K562 (cell line): ENCODE results near the gene INTS1. TPM values are rescaled to one million over a fixed set of nuclear protein-coding genes. Genes with fewer than 3 reads are reported as not detected.

Experiments
- ATAC-seq: fragments of 200-7000 bp; cut with Tn5 transposase; 3 replicates; pipeline ENCODE4 v1.9.1; 2020; ENCODE audit warnings: moderate library complexity
- BruUV-seq: library from RNA; stranded (reverse); fragments of 400-500 nt; replicated peaks from 2 replicates; lab custom pipeline; 2021; lab: Mats Ljungman, UMichigan
- CTCF ChIA-PET: fragments of 300-600 bp; formaldehyde crosslinking; extraction: SDS; loops from one replicate; lab custom pipeline; 2021; ENCODE audit warnings: low intra/inter-chr PET ratio; lab: Yijun Ruan, JAX
- POLR2A ChIA-PET: fragments of 300-600, 350-650 bp; sonication (Branson Sonifier 250); formaldehyde crosslinking; extraction: SDS; loops from one replicate; lab custom pipeline; 2021; ENCODE audit warnings: antibody characterized with exemption, inconsistent platforms; lab: Yijun Ruan, JAX
- DNase-seq, 4 experiments: peaks; one replicate each; pipeline versions ENCODE4 v3.0.0 to v3.0.0-alpha.2; 2011 to 2018; ENCODE audit warnings: low spot score in 3 of 4, mixed read lengths in 3 of 4; ENCODE audit errors: extremely low read depth in 1 of 4
- FAIRE-seq: peaks from 2 replicates; lab custom pipeline; 2011; peaks lifted over from hg19 to GRCh38; lab: Jason Lieb, UNC
- H2AFZ ChIP-seq: 2 replicates; pipeline ENCODE4 v1.6.0; 2011; ENCODE audit warnings: low read depth, low read length, control low read depth, inconsistent platforms
- H3K27ac ChIP-seq: fragments of 200-600 bp; 3 replicates; pipeline ENCODE4 v1.8.0; 2011; ENCODE audit warnings: low read depth, mild to moderate bottlenecking, control low read depth, inconsistent platforms, low read length, moderate library complexity, mixed read lengths; ENCODE audit errors: extremely low read depth
- H3K27me3 ChIP-seq, 2 experiments: fragments of 300-600 bp in 1 of 2; 2 replicates in 1 of 2; 3 replicates in 1 of 2; pipeline versions ENCODE4 v1.6.0 to v1.8.0; 2011; ENCODE audit warnings: inconsistent platforms in 2 of 2, low read length in 2 of 2, mild to moderate bottlenecking in 1 of 2, mixed read lengths in 1 of 2, moderate library complexity in 1 of 2; ENCODE audit not compliant: control insufficient read depth in 2 of 2, insufficient read depth in 2 of 2
- H3K36me3 ChIP-seq: fragments of 300-600 bp; 3 replicates; pipeline ENCODE4 v1.8.0; 2011; ENCODE audit warnings: mild to moderate bottlenecking, low read length, inconsistent platforms; ENCODE audit not compliant: control insufficient read depth, insufficient read depth
- H3K4me1 ChIP-seq, 2 experiments: fragments of 200-600 bp in 1 of 2; replicated peaks in 1 of 2; 2 replicates in 1 of 2; 3 replicates in 1 of 2; pipeline versions ENCODE4 v1.5.1 to v1.8.0; 2011; ENCODE audit warnings: inconsistent platforms in 2 of 2, low read length in 2 of 2, mild to moderate bottlenecking in 1 of 2, mixed read lengths in 1 of 2, moderate library complexity in 1 of 2; ENCODE audit not compliant: control insufficient read depth in 2 of 2, insufficient read depth in 2 of 2
- H3K4me2 ChIP-seq: 2 replicates; pipeline ENCODE4 v1.6.1; 2011; ENCODE audit warnings: low read length, control low read depth, inconsistent platforms, mixed read lengths; ENCODE audit not compliant: insufficient read depth
- H3K4me3 ChIP-seq: fragments of 200-600 bp; sonication (generic), shearing (Covaris generic); 2 replicates; pipeline ENCODE4 v1.5.1; 2016; ENCODE audit warnings: control low read depth, inconsistent platforms
- H3K79me2 ChIP-seq: fragments of 200-600 bp; 3 replicates; pipeline ENCODE4 v1.8.0; 2011; ENCODE audit warnings: low read length, inconsistent platforms; ENCODE audit not compliant: control insufficient read depth, insufficient read depth
- H3K9ac ChIP-seq, 2 experiments: 2 replicates each; pipeline versions ENCODE4 v1.6.0 to v1.6.1; 2011; ENCODE audit warnings: low read depth in 2 of 2, low read length in 2 of 2, control low read depth in 1 of 2, inconsistent platforms in 1 of 2, mild to moderate bottlenecking in 1 of 2, mixed read lengths in 1 of 2; ENCODE audit not compliant: insufficient read depth in 1 of 2
- H3K9me1 ChIP-seq: one replicate; pipeline ENCODE4 v1.6.0; 2011; ENCODE audit warnings: inconsistent platforms, mild to moderate bottlenecking, low read length, moderate library complexity; ENCODE audit not compliant: control insufficient read depth, insufficient read depth
- H3K9me3 ChIP-seq: replicated peaks from 2 replicates; pipeline ENCODE4 v1.5.1; 2011; ENCODE audit warnings: low read depth, low read length, inconsistent platforms; ENCODE audit not compliant: control insufficient read depth, insufficient read depth
- H4K20me1 ChIP-seq: replicated peaks from 2 replicates; pipeline ENCODE4 v1.6.1; 2011; ENCODE audit warnings: low read length, inconsistent platforms, mixed read lengths; ENCODE audit not compliant: control insufficient read depth, insufficient read depth
- ARID4B ChIP-seq: sonication (generic); formaldehyde crosslinking; IDR thresholded peaks from 2 replicates; pipeline ENCODE4 v1.8.0; 2022; ENCODE audit warnings: mild to moderate bottlenecking, missing genetic modification reagents
- CBFA2T2 ChIP-seq: fragments of 450-650 bp; conservative IDR thresholded peaks from 2 replicates; pipeline ENCODE4 v1.6.1; 2017; ENCODE audit warnings: mild to moderate bottlenecking
- ETS2 ChIP-seq: IDR thresholded peaks from 2 replicates; pipeline ENCODE4 v1.6.1; 2016; ENCODE audit warnings: borderline replicate concordance, missing genetic modification characterization, mild to moderate bottlenecking, moderate library complexity, missing compliant biosample characterization; ENCODE audit not compliant: poor library complexity, severe bottlenecking
- FOS ChIP-seq: IDR thresholded peaks from 3 replicates; pipeline ENCODE4 v1.6.1; 2011; ENCODE audit not compliant: insufficient read length; ENCODE audit errors: extremely low read depth
- FOXM1 ChIP-seq, 2 experiments: fragments of 450-650 bp in 1 of 2; sonication (generic) in 1 of 2; formaldehyde crosslinking in 1 of 2; IDR thresholded peaks; 2 replicates each; pipeline versions ENCODE4 v1.6.1 to v1.9.0; 2017 to 2022; ENCODE audit warnings: low read depth in 2 of 2, mild to moderate bottlenecking in 2 of 2, missing genetic modification reagents in 1 of 2, moderate library complexity in 1 of 2
- MEF2D ChIP-seq: conservative IDR thresholded peaks from 2 replicates; pipeline ENCODE4 v1.6.1; 2016; ENCODE audit warnings: low read depth, missing genetic modification characterization, missing compliant biosample characterization
- NRF1 ChIP-seq, 2 experiments: fragments of 450-650 bp; IDR thresholded peaks in 1 of 2; conservative IDR thresholded peaks in 1 of 2; 2 replicates each; pipeline ENCODE4 v1.6.1; 2014; ENCODE audit warnings: mild to moderate bottlenecking in 2 of 2
- PHB ChIP-seq: fragments of 250-450 bp; sonication (Bioruptor Pico); IDR thresholded peaks from 2 replicates; pipeline ENCODE4 v1.5.0; 2021
- RHOXF2B ChIP-seq: fragments of 250-450 bp; sonication (Bioruptor Pico); conservative IDR thresholded peaks from 2 replicates; pipeline ENCODE4 v1.5.1; 2021
- SETDB1 ChIP-seq: IDR thresholded peaks from one replicate; pipeline ENCODE4 v1.6.1; 2012; ENCODE audit warnings: low read length, control low read depth, inconsistent platforms
- SMARCC2 ChIP-seq: fragments of 450-650 bp; IDR thresholded peaks from 2 replicates; pipeline ENCODE4 v1.6.1; 2017; ENCODE audit warnings: antibody characterized with exemption, moderate library complexity, mild to moderate bottlenecking, low read depth
- TAF7 ChIP-seq: fragments of 450-650 bp; IDR thresholded peaks from 2 replicates; pipeline ENCODE4 v1.6.1; 2016; ENCODE audit warnings: missing genetic modification characterization, missing compliant biosample characterization
- TRIM28 ChIP-seq: fragments of 450-650 bp; IDR thresholded peaks from 2 replicates; pipeline ENCODE4 v1.6.1; 2017
- USF2 ChIP-seq: sonication (generic); formaldehyde crosslinking; IDR thresholded peaks from 2 replicates; pipeline ENCODE4 v1.5.0; 2020; ENCODE audit warnings: missing genetic modification reagents
- ZBTB8A ChIP-seq: fragments of 450-650 bp; IDR thresholded peaks from 2 replicates; pipeline ENCODE4 v1.6.1; 2018; ENCODE audit warnings: mild to moderate bottlenecking, moderate library complexity; ENCODE audit not compliant: partially characterized antibody
- ZNF77 ChIP-seq: fragments of 250-450 bp; sonication (Bioruptor Pico); IDR thresholded peaks from 2 replicates; pipeline ENCODE4 v1.5.0; 2020
- WGBS: fragments of 100-300 bp; shearing (Covaris generic); methylation state at CpG from one replicate; pipeline ENCODE4 v1.1.6; 2016; ENCODE audit warnings: low coverage, mixed read lengths; ENCODE audit not compliant: insufficient coverage; ENCODE audit errors: missing lambda C conversion rate; 5-methylcytosine and 5-hydroxymethylcytosine counted together
- in situ Hi-C: fragments of 300-500 bp; cut with MboI; formaldehyde crosslinking; loops from 4 replicates; pipeline ENCODE4 v1.15.0; 2018; ENCODE audit warnings: inconsistent platforms, mixed read lengths
- intact Hi-C: fragments of 100-400 bp; cut with micrococcal nuclease; formaldehyde crosslinking; loops from 2 replicates; pipeline ENCODE4 v1.14.2; 2022
- polyA plus RNA-seq, 8 experiments: library from polyadenylated mRNA; depleted of rRNA in 4 of 8; stranded (reverse) in 5 of 8; unstranded in 3 of 8; fragments of >200 nt; fragmentation: Nextera tagmentation in 2 of 8; fragmentation: Illumina TruSeq in 1 of 8; extraction: Ambion mirVana in 2 of 8; extraction: Trizol in 1 of 8; gene quantifications; 2 replicates each; pipeline versions ENCODE4 v1.2.1 to v1.2.3, GENCODE V29; 2011 to 2014; ENCODE audit warnings: inconsistent platforms in 1 of 8, missing spikeins in 1 of 8
- total RNA-seq, 7 experiments: library from RNA; depleted of rRNA in 6 of 7; stranded (reverse); fragments of >200 nt in 6 of 7; fragmentation: Illumina TruSeq in 2 of 7; extraction: Trizol in 2 of 7; gene quantifications; 2 replicates each; pipeline versions ENCODE4 v1.2.1 to v1.2.3, GENCODE V29; 2011 to 2021; ENCODE audit warnings: low replicate concordance in 1 of 7

INTS1 gene
- total and polyA plus RNA-seq, 9 of the 15 experiments (the other 6 are each of a cell fraction or from before 2014, with no cell fraction given) = 0.34 to 119 (median 18.5) TPM

GRCh38 chr7:1485156-1485555 is 19.0 kb downstream of the INTS1 start (continued):
- TF ChIP-seq CBFA2T2 (no peak), USF2 (CRISPR knock-in tag) (no peak), SMARCC2 (no peak), FOS (no peak)

GRCh38 chr7:1484569-1484968 is 19.6 kb downstream of the INTS1 start:
- no peaks in the 10 kb centered on the region for H3K9me3 ChIP-seq
- peaks cover 0 to 10% of the 10 kb centered on the region in 2 experiments; a peak in 1 of 5 replicates for H3K4me1 ChIP-seq
- intact Hi-C loops (no loop called here), in situ Hi-C loops (no loop called here)
- no peaks in the 10 kb centered on the region for H4K20me1 ChIP-seq
- no peak overlapping the region for H3K4me3 ChIP-seq
- ChIA-PET CTCF (no interaction called here), POLR2A (interaction anchor here (0.5 kb wide), 1 partner anchor 71 kb away, joined by 3 read pairs; no protein-coding TSS in a partner anchor)
- FAIRE-seq = no peak
- DNase-seq = no peak
- 0 out of 4 replicates have a peak overlapping the region, but pooled peaks of 1 of the 2 experiments have one; percentile 2 for H3K9ac ChIP-seq
- H3K27me3 ChIP-seq = no peaks in the 10 kb centered on the region
- no peak overlapping the region for H3K4me2 ChIP-seq
- H3K27ac ChIP-seq = no peak overlapping the region
- BruUV-seq = no TSS peak
- H3K9me1 ChIP-seq = no peaks in the 10 kb centered on the region
- no peaks in the 10 kb centered on the region for H3K79me2 ChIP-seq
- WGBS = 92% methylated on average over 6 of the region's 12 CpGs
- peaks cover 81% of the 10 kb centered on the region; the same call in 1 of the 3 replicates for H3K36me3 ChIP-seq
- ATAC-seq = no peak
- TF ChIP-seq ARID4B (CRISPR knock-in tag) = no peak
- TF ChIP-seq ZNF77 (CRISPR knock-in tag) = no peak
- TF ChIP-seq PHB (CRISPR knock-in tag) = no peak
- TF ChIP-seq MEF2D (tag) = no peak
- no peak for TF ChIP-seq RHOXF2B
- no peak for TF ChIP-seq TAF7 (tag)
- no peak for TF ChIP-seq NRF1 (conservative IDR thresholded peaks at IDR 0.05 in 1 of 2, IDR thresholded peaks at IDR 0.05 in 1 of 2)
- no peak for TF ChIP-seq FOXM1 (IDR thresholded peaks at IDR 0.05; ENCODE audit: low read depth)
- no peak for TF ChIP-seq FOXM1 (CRISPR knock-in tag; IDR thresholded peaks at IDR 0.05; ENCODE audit: low read depth)
- TF ChIP-seq TRIM28 = no peak
- no peak for TF ChIP-seq ETS2
- no peak for TF ChIP-seq SETDB1
- TF ChIP-seq ZBTB8A = no peak
- no peak overlapping the region for H2AFZ ChIP-seq
